Right atrium auricular region (tissue), 2 donors: ENCODE data around the gene CACNA2D4. TPM values are rescaled to one million over a fixed set of nuclear protein-coding genes. Genes with fewer than 3 reads are reported as not detected.
A peak's percentile ranks its signal among the peaks of the same experiment; 100 is the strongest.

Experiments
- DNase-seq: peaks from one replicate; pipeline ENCODE4 v3.0.0-alpha.2; 2019; ENCODE audit warnings: low spot score
- H3K27ac ChIP-seq, 2 donors: fragments of 200-600 bp; sonication (generic); 1 replicate in 1 of 2; 2 replicates in 1 of 2; pipeline ENCODE4 v1.5.1; 2016 to 2019
- H3K27me3 ChIP-seq, 2 donors: fragments of 200-600 bp; sonication (generic); one replicate each; pipeline versions ENCODE4 v1.5.1 to v1.6.0; 2017 to 2019
- H3K36me3 ChIP-seq: fragments of 200-600 bp; sonication (generic); one replicate; pipeline ENCODE4 v1.5.1; 2016
- H3K4me1 ChIP-seq, 2 donors: fragments of 200-600 bp; sonication (generic); one replicate each; pipeline versions ENCODE4 v1.5.1 to v1.6.0; 2017 to 2019
- H3K4me3 ChIP-seq, 2 donors: fragments of 200-600 bp; sonication (generic); 1 replicate in 1 of 2; 2 replicates in 1 of 2; pipeline ENCODE4 v1.5.1; 2017 to 2019; ENCODE audit warnings: mild to moderate bottlenecking in 1 of 2, moderate library complexity in 1 of 2
- H3K9me3 ChIP-seq, 2 donors: fragments of 200-600 bp; sonication (generic); one replicate each; pipeline ENCODE4 v1.5.1; 2019
- CTCF ChIP-seq, 2 donors: fragments of 200-600 bp; sonication (generic); IDR thresholded peaks; one replicate each; pipeline ENCODE4 v1.5.1; 2019; ENCODE audit warnings: antibody characterized with exemption in 2 of 2
- total RNA-seq, 2 donors: library from RNA; depleted of rRNA; stranded (reverse); fragments of >200 nt; gene quantifications; one replicate each; pipeline ENCODE4 v1.1.0, GENCODE V29; 2016

The CACNA2D4 gene
- total RNA-seq, 2 donors from 2014 or later: 1.6 to 4.1 TPM

GRCh38 chr12:1816730-1817348 lies 101.6 kb downstream of the CACNA2D4 start:
- no peak for DNase-seq
- H3K9me3 ChIP-seq: no peaks in the 10 kb centered on the region
- H3K27me3 ChIP-seq: no peaks in the 10 kb centered on the region
- no peak overlapping the region for H3K4me3 ChIP-seq
- peaks cover 0 to 9% of the 10 kb centered on the region in 2 donors for H3K4me1 ChIP-seq
- no peak overlapping the region for H3K27ac ChIP-seq
- TF ChIP-seq CTCF (IDR thresholded peaks at IDR 0.05): no peak
- H3K36me3 ChIP-seq: no peaks in the 10 kb centered on the region

GRCh38 chr12:1815814-1816729 lies 102.4 kb downstream of the CACNA2D4 start:
- no peaks in the 10 kb centered on the region for H3K9me3 ChIP-seq
- DNase-seq: no peak
- H3K4me1 ChIP-seq: peaks cover 0 to 9% of the 10 kb centered on the region in 2 donors
- no peaks in the 10 kb centered on the region for H3K36me3 ChIP-seq
- H3K27me3 ChIP-seq: no peaks in the 10 kb centered on the region
- no peak overlapping the region for H3K27ac ChIP-seq
- H3K4me3 ChIP-seq: no peak overlapping the region
- no peak for TF ChIP-seq CTCF (IDR thresholded peaks at IDR 0.05)

- Histone ChIP-seq H3K27ac (no peak overlapping the region), H3K27me3 (no peaks in the 10 kb centered on the region), H3K36me3 (no peaks in the 10 kb centered on the region), H3K4me1 (peaks cover 0 to 2% of the 10 kb centered on the region in 2 donors), H3K4me3 (no peak overlapping the region), H3K9me3 (no peaks in the 10 kb centered on the region)
- no peak for DNase-seq
- no peak for TF ChIP-seq CTCF (IDR thresholded peaks at IDR 0.05)
Measured at GRCh38 chr12:1815108-1815507, 103.3 kb downstream of the CACNA2D4 start.

GRCh38 chr12:1814266-1814665 lies 104.2 kb downstream of the CACNA2D4 start:
- Histone ChIP-seq H3K9me3 (no peaks in the 10 kb centered on the region), H3K4me1 (no peaks in the 10 kb centered on the region), H3K27ac (no peak overlapping the region), H3K4me3 (no peak overlapping the region), H3K36me3 (no peaks in the 10 kb centered on the region), H3K27me3 (no peaks in the 10 kb centered on the region)
- no peak for DNase-seq
- no peak for TF ChIP-seq CTCF (IDR thresholded peaks at IDR 0.05)

GRCh38 chr12:1812650-1813302 lies 105.7 kb downstream of the CACNA2D4 start:
- H3K4me3 ChIP-seq: no peak overlapping the region
- no peaks in the 10 kb centered on the region for H3K27me3 ChIP-seq
- H3K27ac ChIP-seq: peak overlapping the region in 1 of 2 donors; percentile 51
- no peaks in the 10 kb centered on the region for H3K36me3 ChIP-seq
- H3K9me3 ChIP-seq: no peaks in the 10 kb centered on the region
- no peak for TF ChIP-seq CTCF (IDR thresholded peaks at IDR 0.05)
- H3K4me1 ChIP-seq: no peaks in the 10 kb centered on the region
- DNase-seq: no peak
